ENCODE measurements around the gene FUT6.

- TF ChIP-seq, protein P1, sequence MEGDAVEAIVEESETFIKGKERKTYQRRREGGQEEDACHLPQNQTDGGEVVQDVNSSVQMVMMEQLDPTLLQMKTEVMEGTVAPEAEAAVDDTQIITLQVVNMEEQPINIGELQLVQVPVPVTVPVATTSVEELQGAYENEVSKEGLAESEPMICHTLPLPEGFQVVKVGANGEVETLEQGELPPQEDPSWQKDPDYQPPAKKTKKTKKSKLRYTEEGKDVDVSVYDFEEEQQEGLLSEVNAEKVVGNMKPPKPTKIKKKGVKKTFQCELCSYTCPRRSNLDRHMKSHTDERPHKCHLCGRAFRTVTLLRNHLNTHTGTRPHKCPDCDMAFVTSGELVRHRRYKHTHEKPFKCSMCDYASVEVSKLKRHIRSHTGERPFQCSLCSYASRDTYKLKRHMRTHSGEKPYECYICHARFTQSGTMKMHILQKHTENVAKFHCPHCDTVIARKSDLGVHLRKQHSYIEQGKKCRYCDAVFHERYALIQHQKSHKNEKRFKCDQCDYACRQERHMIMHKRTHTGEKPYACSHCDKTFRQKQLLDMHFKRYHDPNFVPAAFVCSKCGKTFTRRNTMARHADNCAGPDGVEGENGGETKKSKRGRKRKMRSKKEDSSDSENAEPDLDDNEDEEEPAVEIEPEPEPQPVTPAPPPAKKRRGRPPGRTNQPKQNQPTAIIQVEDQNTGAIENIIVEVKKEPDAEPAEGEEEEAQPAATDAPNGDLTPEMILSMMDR (IDR thresholded peaks at IDR 0.05): no peak
- no peak for TF ChIP-seq EZH2 (IDR thresholded peaks at IDR 0.05)
- TF ChIP-seq EZH2phosphoT487 (IDR thresholded peaks at IDR 0.05): no peak
Observed at GRCh38 chr19:5870986-5871394, 31.5 kb upstream of the FUT6 start.
